SK-N-SH (cell line): ENCODE measurements around the gene HES2. TPM values are rescaled to one million over a fixed set of nuclear protein-coding genes. Genes with fewer than 3 reads are reported as not detected.

ENCODE experiments used
- CTCF ChIA-PET: fragments of 300-600, 350-600 bp; formaldehyde crosslinking; extraction: SDS; loops from one replicate; lab custom pipeline; 2021; lab: Yijun Ruan, JAX
- POLR2A ChIA-PET: fragments of 350-600 bp; sonication (Branson Sonifier 250); formaldehyde crosslinking; extraction: SDS; loops from one replicate; lab custom pipeline; 2020; ENCODE audit warnings: antibody characterized with exemption, inconsistent platforms; lab: Yijun Ruan, JAX
- DNase-seq: peaks from one replicate; pipeline ENCODE4 v3.0.0; 2012
- H2AFZ ChIP-seq: fragments of 200-600 bp; sonication (generic); 2 replicates; pipeline ENCODE4 v1.8.1; 2016; ENCODE audit warnings: antibody characterized with exemption, mild to moderate bottlenecking, low read depth
- H3F3A ChIP-seq: fragments of 200-600 bp; sonication (generic); replicated peaks from 2 replicates; pipeline ENCODE3; 2016; ENCODE audit warnings: antibody characterized with exemption, mild to moderate bottlenecking; ENCODE audit not compliant: insufficient read depth
- H3K27ac ChIP-seq, 2 experiments: fragments of 200-500 bp in 1 of 2; fragments of 200-600 bp in 1 of 2; sonication (Bioruptor generic) in 1 of 2; sonication (generic), shearing (Covaris generic) in 1 of 2; 2 replicates each; pipeline versions ENCODE4 v1.5.1 to v1.6.1; 2014 to 2016; ENCODE audit warnings: low read depth in 2 of 2, inconsistent platforms in 1 of 2, low read length in 1 of 2, mild to moderate bottlenecking in 1 of 2, mixed read lengths in 1 of 2
- H3K27me3 ChIP-seq: fragments of 200-600 bp; sonication (generic), shearing (Covaris generic); 2 replicates; pipeline ENCODE4 v1.6.1; 2016; ENCODE audit warnings: mixed run types; ENCODE audit not compliant: insufficient read depth
- H3K36me3 ChIP-seq, 2 experiments: fragments of 200-500 bp in 1 of 2; fragments of 200-600 bp in 1 of 2; sonication (Bioruptor generic) in 1 of 2; sonication (generic) in 1 of 2; replicated peaks in 1 of 2; 2 replicates each; pipeline versions ENCODE3 to v1.5.1; 2014 to 2016; ENCODE audit warnings: low read length in 1 of 2, mild to moderate bottlenecking in 1 of 2; ENCODE audit not compliant: insufficient read depth in 2 of 2, control insufficient read depth in 1 of 2
- H3K4me1 ChIP-seq, 2 experiments: fragments of 200-500 bp in 1 of 2; fragments of 200-600 bp in 1 of 2; sonication (Bioruptor generic) in 1 of 2; sonication (generic), shearing (Covaris generic) in 1 of 2; 2 replicates each; pipeline versions ENCODE4 v1.5.1 to v1.6.1; 2014 to 2016; ENCODE audit warnings: low read depth in 1 of 2, low read length in 1 of 2, mixed run types in 1 of 2; ENCODE audit not compliant: insufficient read depth in 2 of 2, control insufficient read depth in 1 of 2
- H3K4me2 ChIP-seq: fragments of 200-600 bp; sonication (generic), shearing (Covaris generic); 2 replicates; pipeline ENCODE4 v1.6.1; 2017; ENCODE audit warnings: mixed run types
- H3K4me3 ChIP-seq, 2 experiments: fragments of 200-500 bp in 1 of 2; fragments of 200-600 bp in 1 of 2; sonication (Bioruptor generic) in 1 of 2; sonication (generic), shearing (Covaris generic) in 1 of 2; 2 replicates each; pipeline versions ENCODE4 v1.5.1 to v1.8.1; 2014 to 2016; ENCODE audit warnings: low read depth in 2 of 2, inconsistent platforms in 1 of 2, low read length in 1 of 2, mild to moderate bottlenecking in 1 of 2, mixed read lengths in 1 of 2, moderate library complexity in 1 of 2
- H3K79me2 ChIP-seq: fragments of 200-600 bp; sonication (generic); 2 replicates; pipeline ENCODE4 v1.8.1; 2017; ENCODE audit warnings: mild to moderate bottlenecking; ENCODE audit not compliant: insufficient read depth
- H3K9ac ChIP-seq: fragments of 200-600 bp; sonication (generic); 2 replicates; pipeline ENCODE4 v1.6.1; 2017; ENCODE audit warnings: mixed run types
- H3K9me2 ChIP-seq: fragments of 200-600 bp; sonication (generic); 2 replicates; pipeline ENCODE4 v1.6.1; 2017; ENCODE audit warnings: mixed run types
- H3K9me3 ChIP-seq: fragments of 200-600 bp; sonication (generic); 2 replicates; pipeline ENCODE4 v1.6.1; 2017; ENCODE audit warnings: mixed run types, mild to moderate bottlenecking, moderate library complexity
- H4K20me1 ChIP-seq: fragments of 200-600 bp; sonication (generic); 2 replicates; pipeline ENCODE4 v1.6.1; 2017; ENCODE audit warnings: mild to moderate bottlenecking, mixed run types; ENCODE audit not compliant: insufficient read depth
- CTCF ChIP-seq: fragments of 200-600 bp; sonication (generic); IDR thresholded peaks from 2 replicates; pipeline ENCODE4 v1.6.1; 2017; ENCODE audit warnings: antibody characterized with exemption, mild to moderate bottlenecking, moderate library complexity
- ELF1 ChIP-seq: IDR thresholded peaks from 2 replicates; pipeline ENCODE4 v1.4.0; 2012
- EP300 ChIP-seq, 2 experiments: IDR thresholded peaks; 2 replicates each; pipeline versions ENCODE4 v1.4.0 to v1.6.1; 2012; ENCODE audit warnings: borderline replicate concordance in 1 of 2, low read depth in 1 of 2, low read length in 1 of 2
- GATA2 ChIP-seq: sonication (generic); formaldehyde crosslinking; IDR thresholded peaks from 2 replicates; pipeline ENCODE4 v1.5.0; 2020; ENCODE audit warnings: mild to moderate bottlenecking, missing genetic modification reagents
- MXI1 ChIP-seq: IDR thresholded peaks from 2 replicates; pipeline ENCODE4 v1.6.1; 2012; ENCODE audit warnings: mild to moderate bottlenecking, low read depth, low read length, improper control_type of control experiment
- NFIC ChIP-seq: IDR thresholded peaks from 2 replicates; pipeline ENCODE4 v1.4.0; 2012; ENCODE audit warnings: borderline replicate concordance
- NRF1 ChIP-seq: IDR thresholded peaks from 2 replicates; pipeline ENCODE4 v1.6.1; 2012; ENCODE audit warnings: low read depth, mild to moderate bottlenecking, low read length
- PBX3 ChIP-seq: IDR thresholded peaks from 2 replicates; pipeline ENCODE4; 2012
- POLR2AphosphoS5 ChIP-seq: IDR thresholded peaks from 2 replicates; pipeline ENCODE4 v1.6.1; 2012; ENCODE audit warnings: low read depth, low read length
- RCOR1 ChIP-seq: fragments of 150-350 bp; IDR thresholded peaks from 2 replicates; pipeline ENCODE4 v1.6.1; 2017; ENCODE audit warnings: antibody characterized with exemption, low read length
- RXRA ChIP-seq: IDR thresholded peaks from 2 replicates; pipeline ENCODE4 v1.4.0; 2012; ENCODE audit warnings: low read depth, mild to moderate bottlenecking, borderline replicate concordance
- SMC3 ChIP-seq: IDR thresholded peaks from 2 replicates; pipeline ENCODE4 v1.6.1; 2012; ENCODE audit warnings: low read depth, low read length, improper control_type of control experiment
- USF2 ChIP-seq: fragments of 150-350 bp; IDR thresholded peaks from 2 replicates; pipeline ENCODE4 v1.6.1; 2017; ENCODE audit warnings: antibody characterized with exemption, low read length, low read depth, borderline replicate concordance
- WGBS: methylation state at CpG from one replicate; pipeline ENCODE4 v1.1.6; 2017; ENCODE audit warnings: low lambda C conversion rate; 5-methylcytosine and 5-hydroxymethylcytosine counted together
- polyA plus RNA-seq, 3 experiments: library from polyadenylated mRNA; depleted of rRNA; stranded (reverse); fragments of >200 nt; gene quantifications; 2 replicates each; pipeline ENCODE4 v1.2.3, GENCODE V29; 2012

The HES2 gene
- polyA plus RNA-seq, 1 of the 3 experiments (the other 2 are of a cell fraction), result 0.03 TPM

- Histone ChIP-seq H3K36me3 (no peaks in the 10 kb centered on the region), H3K9me3 (no peaks in the 10 kb centered on the region), H3K9me2 (no peaks in the 10 kb centered on the region), H3K79me2 (peaks cover 57% of the 10 kb centered on the region), H3K9ac (no peak overlapping the region), H3F3A (no peaks in the 10 kb centered on the region), H3K27me3 (no peaks in the 10 kb centered on the region), H2AFZ (no peak overlapping the region), H4K20me1 (no peaks in the 10 kb centered on the region), H3K4me1 (no peaks in the 10 kb centered on the region; a peak in 1 of 4 replicates), H3K27ac (no peak overlapping the region), H3K4me2 (no peak overlapping the region), H3K4me3 (no peak overlapping the region)
- WGBS, result 79% methylated on average over 3 of the region's 4 CpGs
- TF ChIP-seq RCOR1 (no peak), CTCF (no peak), SMC3 (no peak), NFIC (no peak), USF2 (no peak), EP300 (IDR thresholded peaks at IDR 0.05; ENCODE audit: borderline replicate concordance in 1 of 2, low read depth in 1 of 2, low read length in 1 of 2) (no peak), NRF1 (no peak), MXI1 (no peak), POLR2AphosphoS5 (no peak), ELF1 (no peak), PBX3 (no peak)
- DNase-seq, result no peak
- ChIA-PET POLR2A (interaction anchor here (0.7 kb wide), 1 partner anchor 24 kb away, joined by 3 read pairs; no protein-coding TSS in a partner anchor), CTCF (interaction anchor here (1.2 to 3.2 kb wide), 4 partner anchors 10 to 124 kb away, joined by 4 to 12 read pairs (median 4); no protein-coding TSS in a partner anchor)
Observed at GRCh38 chr1:6370006-6370405, 49.7 kb downstream of the HES2 start.

- no peak overlapping the region for H3K27ac ChIP-seq
- H3K27me3 ChIP-seq, result no peaks in the 10 kb centered on the region
- no peaks in the 10 kb centered on the region for H3F3A ChIP-seq
- H3K36me3 ChIP-seq, result no peaks in the 10 kb centered on the region
- POLR2A ChIA-PET, result interaction anchor here (0.5 to 1.1 kb wide), 3 partner anchors 17 to 125 kb away, joined by 3 to 5 read pairs (median 3); no protein-coding TSS in a partner anchor
- no peaks in the 10 kb centered on the region for H3K9me2 ChIP-seq
- TF ChIP-seq GATA2 (CRISPR knock-in tag) (no peak), CTCF (no peak), RXRA (no peak), NFIC (no peak)
- H3K9me3 ChIP-seq, result no peaks in the 10 kb centered on the region
- H3K9ac ChIP-seq, result no peak overlapping the region
- no peak overlapping the region for H3K4me2 ChIP-seq
- no peak overlapping the region for H3K4me3 ChIP-seq
- CTCF ChIA-PET, result interaction anchor here (1.1 to 2.6 kb wide), 9 partner anchors 9 to 121 kb away, joined by 3 to 14 read pairs (median 6); no protein-coding TSS in a partner anchor
- DNase-seq, result no peak
- H4K20me1 ChIP-seq, result 0 out of 2 replicates have a peak, but pooled peaks cover 1% of the 10 kb centered on the region
- H3K4me1 ChIP-seq, result peaks cover 0 to 7% of the 10 kb centered on the region in 2 experiments; a peak in 1 of 4 replicates
- 93% methylated on average over 3 of the region's 9 CpGs for WGBS
- H3K79me2 ChIP-seq, result peaks cover 42% of the 10 kb centered on the region
- H2AFZ ChIP-seq, result no peak overlapping the region
Observed at GRCh38 chr1:6367381-6368012, 52.2 kb downstream of the HES2 start.
